ENCODE results near the gene PPM1L.
"Not testable (repeated sequence)": the region's sequence is repeated elsewhere in the genome, so short reads cannot be mapped to it uniquely, and the experiment has no call there.

The PPM1L gene

DNA sequence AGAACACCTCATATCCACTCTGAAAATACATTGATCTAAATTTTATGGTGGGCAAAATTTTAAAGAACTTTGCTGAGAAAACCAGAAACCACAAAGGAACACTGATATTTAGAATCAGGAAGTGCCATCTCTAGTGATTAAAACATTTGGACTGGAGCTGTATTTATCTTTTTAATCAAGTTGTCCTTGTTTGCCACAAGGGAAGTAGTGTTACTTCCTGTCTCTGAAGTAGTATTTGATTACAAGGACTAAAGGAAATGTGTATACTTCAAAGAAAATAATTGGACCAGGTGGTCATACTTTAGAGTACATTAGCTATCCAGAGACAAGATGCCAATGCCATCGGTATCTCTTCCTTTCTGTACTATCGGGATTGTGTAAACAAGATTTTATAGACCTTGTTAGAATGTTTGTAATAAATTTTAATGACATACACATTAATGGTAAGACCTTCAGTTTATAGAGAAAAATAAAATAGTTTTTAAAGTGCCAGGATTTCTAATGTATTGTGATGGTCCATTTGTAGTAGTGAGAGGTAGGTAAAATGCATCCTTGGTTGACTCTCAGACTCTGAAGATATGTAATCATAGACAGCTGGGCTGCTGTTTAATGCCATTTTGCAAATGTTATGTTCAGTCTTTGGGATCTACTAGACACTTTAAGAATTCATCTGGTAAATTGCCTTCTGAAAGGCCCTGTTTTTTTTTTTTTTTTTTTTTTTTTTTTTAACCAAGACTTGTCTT is 217.2 kb downstream of the PPM1L start:
- TF ChIP-seq POU2F2 (IDR thresholded peaks at IDR 0.05; ENCODE audit: low read depth, low read length) = no peak
- TF ChIP-seq SPI1 (IDR thresholded peaks at IDR 0.05; ENCODE audit: low read depth, low read length) = no peak
- FAIRE-seq = no peak
- DNase-seq (ENCODE audit: insufficient read length, low spot score) = no peak

DNA sequence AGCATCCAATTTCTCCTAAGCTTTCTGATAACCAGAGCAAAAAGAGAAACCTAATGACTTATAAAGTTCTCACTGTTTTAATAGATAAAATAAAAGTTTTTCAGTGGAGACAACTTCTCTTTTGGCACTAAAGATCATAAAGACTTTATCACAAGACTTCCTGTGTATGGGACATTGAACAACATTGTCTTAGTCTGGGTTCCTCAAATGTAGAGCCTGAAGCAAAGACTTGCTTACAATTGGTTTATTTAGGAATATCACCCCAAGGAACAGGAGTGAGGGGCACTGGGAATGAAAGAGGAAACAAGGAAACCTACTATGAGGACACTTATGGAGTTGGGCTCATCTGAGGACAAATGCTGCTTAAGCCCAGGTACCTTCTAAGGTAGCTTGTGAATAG is 221.7 kb downstream of the PPM1L start:
- TF ChIP-seq POLR2AphosphoS5 (IDR thresholded peaks at IDR 0.05; ENCODE audit: low read depth, low read length) (no peak), POLR2A (IDR thresholded peaks at IDR 0.05; ENCODE audit: low read depth, low read length) (no peak), TAF1 (IDR thresholded peaks at IDR 0.05; ENCODE audit: low read depth, low read length) (no peak), POU2F2 (IDR thresholded peaks at IDR 0.05; ENCODE audit: low read depth, low read length) (no peak), PAX5 (IDR thresholded peaks at IDR 0.05; ENCODE audit: insufficient read depth, low read length, severe bottlenecking) (no peak), SPI1 (IDR thresholded peaks at IDR 0.05; ENCODE audit: low read depth, low read length) (no peak)
- DNase-seq (ENCODE audit: insufficient read length, low spot score) (no peak), FAIRE-seq (no peak)

DNA sequence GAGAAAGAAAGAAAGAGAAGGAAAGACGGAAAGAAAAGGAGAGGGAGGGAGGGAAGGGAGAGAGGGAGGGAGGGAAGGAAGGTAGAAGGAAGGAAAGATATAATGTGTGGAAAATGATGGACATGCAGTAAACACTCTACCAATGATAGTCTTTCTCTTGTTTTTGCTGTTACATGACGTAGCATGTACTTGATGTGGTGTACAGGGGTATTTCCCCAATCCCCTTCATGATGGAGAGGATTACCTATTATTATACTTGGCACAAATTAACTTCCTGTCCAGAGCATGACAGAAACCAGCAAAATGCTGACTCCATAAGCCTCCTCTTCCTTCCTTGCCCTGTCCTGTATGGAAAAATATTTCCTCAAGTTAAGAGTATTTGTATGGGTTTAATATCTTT is 224.7 kb downstream of the PPM1L start:
- DNase-seq (ENCODE audit: insufficient read length, low spot score) (no peak), FAIRE-seq (peak; percentile 43)
- no peak for TF ChIP-seq SPI1 (IDR thresholded peaks at IDR 0.05; ENCODE audit: low read depth, low read length)

DNA sequence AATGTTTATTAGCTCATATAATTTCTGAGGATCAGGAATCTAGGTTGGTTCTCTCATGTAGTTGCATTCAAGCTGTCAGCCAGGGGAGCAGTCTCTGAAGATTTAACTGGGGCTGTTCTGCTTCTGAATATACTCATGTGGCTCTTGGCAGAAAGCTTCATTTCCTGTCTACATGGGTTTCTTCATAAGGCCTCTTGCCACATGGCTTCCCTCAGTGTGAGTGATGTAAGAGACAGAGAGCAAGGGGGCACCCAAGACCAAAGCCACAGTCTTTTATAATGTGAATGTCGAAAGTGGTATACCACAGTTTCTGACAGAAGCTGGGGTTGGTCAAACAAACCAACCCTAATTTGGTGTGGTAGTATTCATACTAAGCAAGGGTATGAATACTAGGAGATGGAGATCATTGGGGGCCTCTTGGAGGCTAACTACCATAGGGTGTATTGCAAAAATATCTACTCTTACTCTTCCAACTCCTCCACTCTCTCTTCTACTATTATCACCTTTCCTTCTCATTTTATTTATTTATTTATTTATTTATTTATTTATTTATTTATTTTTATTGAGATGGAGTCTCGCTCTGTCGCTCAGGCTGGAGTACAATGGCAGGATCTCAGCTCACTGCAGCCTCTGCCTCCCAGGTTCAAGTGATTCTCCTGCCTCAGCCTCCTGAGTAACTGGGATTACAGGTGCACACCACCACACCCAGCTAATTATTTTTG is 225.3 kb downstream of the PPM1L start:
- TF ChIP-seq POLR2AphosphoS5 (IDR thresholded peaks at IDR 0.05; ENCODE audit: low read depth, low read length) = no peak
- no peak for TF ChIP-seq PAX5 (IDR thresholded peaks at IDR 0.05; ENCODE audit: insufficient read depth, low read length, severe bottlenecking)
- TF ChIP-seq POU2F2 (IDR thresholded peaks at IDR 0.05; ENCODE audit: low read depth, low read length) = no peak
- TF ChIP-seq TAF1 (IDR thresholded peaks at IDR 0.05; ENCODE audit: low read depth, low read length) = no peak
- DNase-seq (ENCODE audit: insufficient read length, low spot score) = no peak
- peak; percentile 55 for FAIRE-seq

DNA sequence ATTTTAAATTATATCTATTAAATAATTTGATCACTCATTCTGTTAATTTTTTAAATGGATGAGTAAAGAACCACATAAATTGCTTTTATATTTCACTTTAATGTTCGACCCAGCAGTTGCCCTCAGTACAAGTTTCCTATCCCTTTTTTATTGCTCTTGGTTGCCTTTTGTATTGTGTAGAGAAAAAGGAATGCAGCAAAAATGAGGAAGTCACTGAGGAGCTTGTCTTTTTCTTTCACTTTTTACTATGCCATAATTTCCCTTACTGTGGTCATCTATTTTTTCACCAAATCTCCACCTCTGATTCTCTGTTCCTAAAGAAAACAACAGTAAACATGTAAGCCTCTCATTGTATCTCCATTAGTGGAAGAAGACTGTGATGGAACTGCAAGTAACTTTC is 226.5 kb downstream of the PPM1L start:
- DNase-seq (ENCODE audit: insufficient read length, low spot score) (no peak), FAIRE-seq (no peak)
- TF ChIP-seq POU2F2 (IDR thresholded peaks at IDR 0.05; ENCODE audit: low read depth, low read length) (no peak), SPI1 (IDR thresholded peaks at IDR 0.05; ENCODE audit: low read depth, low read length) (peak; percentile 92)

DNA sequence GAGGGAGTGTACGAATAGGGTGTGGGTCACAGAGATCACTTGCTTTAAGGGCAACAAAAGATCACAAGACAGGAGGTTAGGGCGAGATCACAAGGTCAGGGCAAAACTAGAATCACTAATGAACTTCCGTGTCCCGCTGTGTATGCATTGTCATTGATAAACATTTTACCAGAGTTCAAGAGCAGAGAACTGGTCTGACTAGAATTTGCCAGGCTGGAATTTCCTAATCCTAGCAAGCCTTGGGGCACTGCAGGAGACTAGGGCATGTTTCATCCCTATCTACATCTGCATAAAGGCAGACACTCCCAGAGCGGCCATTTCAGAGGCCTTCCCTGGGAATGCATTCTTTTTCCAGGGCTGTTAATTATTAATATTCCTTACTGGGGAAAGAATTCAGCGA is 227.9 kb downstream of the PPM1L start:
- not testable (repeated sequence) for DNase-seq (ENCODE audit: insufficient read length, low spot score); FAIRE-seq

DNA sequence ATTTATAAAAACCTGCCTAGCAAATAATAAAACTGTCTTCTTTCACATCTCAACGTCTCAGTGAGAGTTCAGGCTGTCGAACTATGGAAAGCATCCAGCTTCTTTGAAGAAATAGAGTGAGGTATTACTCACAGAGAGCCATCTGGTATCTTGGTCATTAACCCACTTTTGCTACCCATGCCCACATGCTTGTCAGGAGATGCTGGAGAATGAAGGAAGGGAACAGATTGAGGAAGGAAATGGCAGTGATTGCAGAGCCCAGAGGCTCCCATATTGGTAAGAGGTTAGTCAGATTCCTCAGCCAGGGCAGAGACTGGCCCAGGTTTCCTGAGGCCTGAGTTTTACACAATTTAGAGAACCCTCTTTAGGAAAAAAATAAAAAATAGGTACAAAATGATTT is 230.0 kb downstream of the PPM1L start:
- FAIRE-seq = no peak

DNA sequence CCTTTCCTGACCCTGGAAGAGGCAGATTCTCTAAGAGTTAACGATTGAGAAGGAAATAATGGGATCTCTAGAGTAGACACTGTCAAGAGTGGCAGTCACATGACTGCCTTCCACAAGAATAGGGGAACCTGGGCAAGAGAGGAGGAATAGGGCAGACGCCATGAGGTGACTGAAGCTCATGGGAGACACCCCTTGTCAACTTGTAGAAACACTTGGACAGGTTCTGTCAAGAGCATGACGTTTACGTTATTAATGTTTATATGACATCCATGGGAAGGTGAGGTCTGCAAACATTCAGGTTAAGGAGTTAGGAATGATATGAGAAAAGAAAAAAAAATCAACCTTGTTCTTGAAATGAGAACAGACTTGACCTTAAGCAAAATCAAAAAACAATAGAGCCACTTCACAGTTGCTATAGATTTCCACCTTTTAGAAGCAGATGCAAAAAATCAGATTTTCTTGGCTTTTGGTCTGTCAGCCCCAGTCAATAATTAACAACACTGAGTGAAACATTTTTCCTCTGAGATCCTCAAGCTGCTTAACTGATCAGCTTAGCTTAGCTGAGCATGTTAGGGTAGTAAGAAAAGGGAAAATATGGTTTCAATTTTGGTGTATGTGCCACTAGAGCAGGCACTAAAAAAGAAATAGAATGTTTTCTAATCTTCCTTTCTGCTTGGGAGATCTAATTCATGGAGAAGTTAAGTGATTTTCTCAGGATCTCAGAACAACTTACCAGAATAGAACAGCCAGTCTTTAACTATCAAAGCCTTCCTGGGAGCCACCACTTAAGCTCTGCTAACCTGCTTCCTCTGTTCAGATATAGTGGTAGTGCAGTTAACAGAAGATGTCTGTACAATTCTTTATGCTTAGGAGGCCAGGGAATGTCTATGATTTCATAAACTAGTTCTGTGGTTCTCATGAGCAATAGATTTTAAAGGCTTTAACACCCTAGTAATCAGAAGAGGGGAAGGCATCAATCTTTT is 232.2 kb downstream of the PPM1L start:
- FAIRE-seq (no peak), DNase-seq (ENCODE audit: insufficient read length, low spot score) (no peak)
- TF ChIP-seq TAF1 (IDR thresholded peaks at IDR 0.05; ENCODE audit: low read depth, low read length) (no peak), POLR2AphosphoS5 (IDR thresholded peaks at IDR 0.05; ENCODE audit: low read depth, low read length) (no peak), POU2F2 (IDR thresholded peaks at IDR 0.05; ENCODE audit: low read depth, low read length) (no peak)

More for the DNA sequence above, 230.0 kb downstream of the PPM1L start:
- DNase-seq (ENCODE audit: insufficient read length, low spot score) = no peak
- TF ChIP-seq TAF1 (IDR thresholded peaks at IDR 0.05; ENCODE audit: low read depth, low read length) (no peak), POLR2A (IDR thresholded peaks at IDR 0.05; ENCODE audit: low read depth, low read length) (no peak), POU2F2 (IDR thresholded peaks at IDR 0.05; ENCODE audit: low read depth, low read length) (no peak), PAX5 (IDR thresholded peaks at IDR 0.05; ENCODE audit: insufficient read depth, low read length, severe bottlenecking) (no peak), POLR2AphosphoS5 (IDR thresholded peaks at IDR 0.05; ENCODE audit: low read depth, low read length) (no peak), SPI1 (IDR thresholded peaks at IDR 0.05; ENCODE audit: low read depth, low read length) (no peak)

DNA sequence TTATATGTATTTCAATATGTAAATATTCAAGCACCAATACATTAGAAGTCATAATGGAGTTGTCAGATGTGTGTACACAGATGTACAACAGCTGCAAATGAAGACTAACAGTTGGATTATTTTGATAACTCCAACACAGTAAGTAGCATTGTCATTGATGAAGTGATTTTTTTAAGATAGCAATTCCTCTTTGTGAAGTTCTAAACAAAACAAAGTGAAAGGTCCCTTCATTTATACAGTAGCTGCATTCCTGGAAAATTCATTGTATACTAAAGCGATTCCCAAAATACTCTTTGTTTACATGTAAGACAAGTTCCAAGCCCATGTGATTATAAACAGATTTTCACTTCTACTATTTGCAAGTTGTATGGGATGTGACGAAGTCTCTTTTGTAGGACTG is 234.4 kb downstream of the PPM1L start:
- TF ChIP-seq POLR2A (IDR thresholded peaks at IDR 0.05; ENCODE audit: low read depth, low read length) (no peak), POLR2AphosphoS5 (IDR thresholded peaks at IDR 0.05; ENCODE audit: low read depth, low read length) (no peak), TAF1 (IDR thresholded peaks at IDR 0.05; ENCODE audit: low read depth, low read length) (no peak), PAX5 (IDR thresholded peaks at IDR 0.05; ENCODE audit: insufficient read depth, low read length, severe bottlenecking) (no peak), POU2F2 (IDR thresholded peaks at IDR 0.05; ENCODE audit: low read depth, low read length) (no peak), SPI1 (IDR thresholded peaks at IDR 0.05; ENCODE audit: low read depth, low read length) (no peak)
- DNase-seq (ENCODE audit: insufficient read length, low spot score) (no peak), FAIRE-seq (no peak)

DNA sequence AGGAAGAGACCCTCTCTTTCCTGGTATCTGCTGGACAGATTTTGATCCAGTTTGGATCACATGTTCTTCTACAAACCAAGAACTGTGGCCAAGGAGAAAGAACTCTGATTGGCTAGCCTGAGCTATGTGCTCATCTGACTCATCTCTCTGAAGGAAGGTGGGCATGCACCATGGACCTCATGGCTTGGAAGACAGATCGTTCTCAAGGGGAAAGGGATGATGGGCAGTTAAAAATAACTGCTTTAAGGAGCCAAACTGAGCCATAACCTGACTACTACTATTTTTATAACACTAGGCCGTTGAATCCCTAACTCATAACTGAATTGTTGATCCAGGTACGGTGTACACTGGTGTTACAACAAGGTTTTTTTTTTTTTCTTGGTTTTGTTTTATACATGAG is 236.7 kb downstream of the PPM1L start:
- TF ChIP-seq PAX5 (IDR thresholded peaks at IDR 0.05; ENCODE audit: insufficient read depth, low read length, severe bottlenecking) (no peak), POU2F2 (IDR thresholded peaks at IDR 0.05; ENCODE audit: low read depth, low read length) (no peak), POLR2AphosphoS5 (IDR thresholded peaks at IDR 0.05; ENCODE audit: low read depth, low read length) (no peak), TAF1 (IDR thresholded peaks at IDR 0.05; ENCODE audit: low read depth, low read length) (no peak), POLR2A (IDR thresholded peaks at IDR 0.05; ENCODE audit: low read depth, low read length) (no peak), SPI1 (IDR thresholded peaks at IDR 0.05; ENCODE audit: low read depth, low read length) (no peak)
- no peak for DNase-seq (ENCODE audit: insufficient read length, low spot score)
- FAIRE-seq = no peak

Data from GM12891 (cell line).